GM23338 (cell line): ENCODE data around the gene TNFRSF19. TPM values are rescaled to one million over a fixed set of nuclear protein-coding genes. Genes with fewer than 3 reads are reported as not detected.

Experiments
- ATAC-seq: fragments of 200-7000 bp; cut with Tn5 transposase; 3 replicates; pipeline ENCODE4 v1.9.1; 2020
- DNase-seq: peaks from one replicate; pipeline ENCODE4 v3.0.0-alpha.2; 2015; ENCODE audit warnings: low spot score
- H2AFZ ChIP-seq: fragments of 200-600 bp; sonication (generic); 2 replicates; pipeline ENCODE4 v1.8.0; 2016; ENCODE audit warnings: antibody characterized with exemption, mild to moderate bottlenecking, moderate library complexity
- H3F3A ChIP-seq: fragments of 200-600 bp; sonication (generic); replicated peaks from 2 replicates; pipeline ENCODE4 v1.8.0; 2017; ENCODE audit warnings: antibody characterized with exemption, mixed run types, low read depth
- H3K27ac ChIP-seq: fragments of 200-600 bp; sonication (generic); 2 replicates; pipeline ENCODE4 v1.6.1; 2016; ENCODE audit warnings: low read depth
- H3K27me3 ChIP-seq: fragments of 200-600 bp; sonication (generic); 2 replicates; pipeline ENCODE4 v1.8.0; 2016; ENCODE audit warnings: mild to moderate bottlenecking, mixed run types, moderate library complexity; ENCODE audit not compliant: insufficient read depth
- H3K36me3 ChIP-seq: fragments of 200-600 bp; sonication (generic); 2 replicates; pipeline ENCODE4 v1.8.0; 2016; ENCODE audit warnings: mild to moderate bottlenecking; ENCODE audit not compliant: insufficient read depth
- H3K4me1 ChIP-seq: fragments of 200-600 bp; sonication (generic); 2 replicates; pipeline ENCODE4 v1.8.0; 2016; ENCODE audit warnings: mild to moderate bottlenecking, moderate library complexity; ENCODE audit not compliant: insufficient read depth
- H3K4me2 ChIP-seq: fragments of 200-600 bp; sonication (generic); 2 replicates; pipeline ENCODE4 v1.7.1; 2017; ENCODE audit warnings: mixed run types
- H3K4me3 ChIP-seq: fragments of 200-600 bp; sonication (generic); 2 replicates; pipeline ENCODE4 v1.6.1; 2016; ENCODE audit warnings: mixed run types
- H3K79me2 ChIP-seq: fragments of 200-600 bp; sonication (generic); replicated peaks from 2 replicates; pipeline ENCODE4 v1.8.0; 2017; ENCODE audit warnings: mild to moderate bottlenecking; ENCODE audit not compliant: insufficient read depth
- H3K9me2 ChIP-seq: fragments of 200-600 bp; sonication (generic); 2 replicates; pipeline ENCODE4 v1.8.0; 2017; ENCODE audit not compliant: insufficient read depth
- H4K20me1 ChIP-seq: fragments of 200-600 bp; sonication (generic); replicated peaks from 2 replicates; pipeline ENCODE4 v1.8.0; 2017; ENCODE audit warnings: mild to moderate bottlenecking; ENCODE audit not compliant: insufficient read depth
- H3K27ac Mint-ChIP-seq: 2 replicates; pipeline ENCODE4 v1.8.0; 2020; ENCODE audit warnings: inconsistent platforms, mild to moderate bottlenecking, moderate library complexity, mixed read lengths
- H3K27me3 Mint-ChIP-seq: 3 replicates; pipeline ENCODE4 v1.8.0; 2022; ENCODE audit warnings: low read depth, mild to moderate bottlenecking, moderate library complexity, mixed read lengths, inconsistent platforms; ENCODE audit not compliant: insufficient read depth, poor library complexity
- H3K36me3 Mint-ChIP-seq: 3 replicates; pipeline ENCODE4 v1.8.0; 2021; ENCODE audit warnings: low read depth, mild to moderate bottlenecking, inconsistent platforms, moderate library complexity, mixed read lengths
- H3K4me1 Mint-ChIP-seq: 3 replicates; pipeline ENCODE4 v1.8.0; 2020; ENCODE audit warnings: mild to moderate bottlenecking, inconsistent platforms, mixed read lengths
- H3K4me3 Mint-ChIP-seq: 3 replicates; pipeline ENCODE4 v1.8.0; 2021; ENCODE audit warnings: moderate library complexity, mild to moderate bottlenecking, inconsistent platforms, mixed read lengths
- H3K9me3 Mint-ChIP-seq: 3 replicates; pipeline ENCODE4 v1.8.0; 2020; ENCODE audit warnings: moderate library complexity, mild to moderate bottlenecking, inconsistent platforms, mixed read lengths
- CREB1 ChIP-seq: fragments of 250-450 bp; sonication (Bioruptor Pico); IDR thresholded peaks from 2 replicates; pipeline ENCODE4 v1.5.0; 2020; ENCODE audit warnings: low read depth, mild to moderate bottlenecking, moderate library complexity
- ETS1 ChIP-seq: IDR thresholded peaks from 2 replicates; pipeline ENCODE4 v1.6.1; 2016; ENCODE audit warnings: antibody characterized with exemption
- EZH2 ChIP-seq: fragments of 200-600 bp; sonication (generic); IDR thresholded peaks from one replicate; pipeline ENCODE4 v1.8.0; 2017; ENCODE audit warnings: antibody characterized with exemption, mild to moderate bottlenecking, low read depth; ENCODE audit not compliant: unreplicated experiment
- EZH2phosphoT487 ChIP-seq: fragments of 200-600 bp; sonication (generic); IDR thresholded peaks from one replicate; pipeline ENCODE4 v1.8.1; 2018; ENCODE audit warnings: antibody characterized with exemption; ENCODE audit not compliant: unreplicated experiment
- JUNB ChIP-seq: IDR thresholded peaks from one replicate; pipeline ENCODE4 v1.6.1; 2016; ENCODE audit warnings: antibody characterized with exemption; ENCODE audit not compliant: unreplicated experiment
- NANOG ChIP-seq: IDR thresholded peaks from 2 replicates; pipeline ENCODE4 v1.6.1; 2016; ENCODE audit warnings: antibody characterized with exemption, borderline replicate concordance
- POLR2AphosphoS5 ChIP-seq: IDR thresholded peaks from 2 replicates; pipeline ENCODE4 v1.6.1; 2016; ENCODE audit warnings: antibody characterized with exemption, low read depth
- REST ChIP-seq: IDR thresholded peaks from one replicate; pipeline ENCODE4 v1.6.1; 2018; ENCODE audit warnings: antibody characterized with exemption; ENCODE audit not compliant: unreplicated experiment
- STAT1 ChIP-seq: IDR thresholded peaks from one replicate; pipeline ENCODE4 v1.6.1; 2016; ENCODE audit warnings: antibody characterized with exemption; ENCODE audit not compliant: unreplicated experiment
- ZNF114 ChIP-seq: fragments of 250-450 bp; sonication (Bioruptor Pico); IDR thresholded peaks from 2 replicates; pipeline ENCODE4 v1.5.0; 2020; ENCODE audit warnings: mild to moderate bottlenecking, moderate library complexity
- ZNF331 ChIP-seq: fragments of 250-450 bp; sonication (Bioruptor Pico); IDR thresholded peaks from 2 replicates; pipeline ENCODE4 v1.5.0; 2020; ENCODE audit warnings: low read depth, mild to moderate bottlenecking, moderate library complexity
- polyA plus RNA-seq: library from polyadenylated mRNA; unstranded; fragments of >200 nt; fragmentation: Nextera tagmentation; extraction: Ambion mirVana; gene quantifications from 2 replicates; pipeline ENCODE4 v1.2.1, GENCODE V29; 2016
- total RNA-seq: library from RNA; depleted of rRNA; stranded (reverse); fragments of >200 nt; shearing (Covaris generic); gene quantifications from 2 replicates; pipeline ENCODE4 v1.2.3, GENCODE V29; 2014
- TF ChIP-seq, protein P1 (sequence below): fragments of 250-450 bp; sonication (Bioruptor Pico); IDR thresholded peaks from 2 replicates; pipeline ENCODE4 v1.5.0; 2020; ENCODE audit warnings: mild to moderate bottlenecking, moderate library complexity
- TF ChIP-seq, protein P2 (sequence below), 2 experiments: fragments of 200-600 bp in 1 of 2; sonication (generic) in 1 of 2; conservative IDR thresholded peaks; 2 replicates each; pipeline versions ENCODE4 v1.5.1 to v1.6.1; 2016 to 2017; ENCODE audit warnings: antibody characterized with exemption in 2 of 2, low read depth in 2 of 2, mild to moderate bottlenecking in 2 of 2, moderate library complexity in 1 of 2

The TNFRSF19 gene
- total and polyA plus RNA-seq, 2 experiments from 2014 or later: 0.21 to 0.35 TPM

GRCh38 chr13:23718996-23719395, 148.8 kb downstream of the TNFRSF19 start:
- TF ChIP-seq ZNF114 (CRISPR knock-in tag) (no peak), EZH2phosphoT487 (no peak), EZH2 (no peak), ZNF331 (CRISPR knock-in tag) (no peak), REST (no peak), ETS1 (no peak), POLR2AphosphoS5 (no peak), JUNB (no peak), NANOG (no peak), STAT1 (no peak), CREB1 (CRISPR knock-in tag) (no peak)
- TF ChIP-seq, protein P1, sequence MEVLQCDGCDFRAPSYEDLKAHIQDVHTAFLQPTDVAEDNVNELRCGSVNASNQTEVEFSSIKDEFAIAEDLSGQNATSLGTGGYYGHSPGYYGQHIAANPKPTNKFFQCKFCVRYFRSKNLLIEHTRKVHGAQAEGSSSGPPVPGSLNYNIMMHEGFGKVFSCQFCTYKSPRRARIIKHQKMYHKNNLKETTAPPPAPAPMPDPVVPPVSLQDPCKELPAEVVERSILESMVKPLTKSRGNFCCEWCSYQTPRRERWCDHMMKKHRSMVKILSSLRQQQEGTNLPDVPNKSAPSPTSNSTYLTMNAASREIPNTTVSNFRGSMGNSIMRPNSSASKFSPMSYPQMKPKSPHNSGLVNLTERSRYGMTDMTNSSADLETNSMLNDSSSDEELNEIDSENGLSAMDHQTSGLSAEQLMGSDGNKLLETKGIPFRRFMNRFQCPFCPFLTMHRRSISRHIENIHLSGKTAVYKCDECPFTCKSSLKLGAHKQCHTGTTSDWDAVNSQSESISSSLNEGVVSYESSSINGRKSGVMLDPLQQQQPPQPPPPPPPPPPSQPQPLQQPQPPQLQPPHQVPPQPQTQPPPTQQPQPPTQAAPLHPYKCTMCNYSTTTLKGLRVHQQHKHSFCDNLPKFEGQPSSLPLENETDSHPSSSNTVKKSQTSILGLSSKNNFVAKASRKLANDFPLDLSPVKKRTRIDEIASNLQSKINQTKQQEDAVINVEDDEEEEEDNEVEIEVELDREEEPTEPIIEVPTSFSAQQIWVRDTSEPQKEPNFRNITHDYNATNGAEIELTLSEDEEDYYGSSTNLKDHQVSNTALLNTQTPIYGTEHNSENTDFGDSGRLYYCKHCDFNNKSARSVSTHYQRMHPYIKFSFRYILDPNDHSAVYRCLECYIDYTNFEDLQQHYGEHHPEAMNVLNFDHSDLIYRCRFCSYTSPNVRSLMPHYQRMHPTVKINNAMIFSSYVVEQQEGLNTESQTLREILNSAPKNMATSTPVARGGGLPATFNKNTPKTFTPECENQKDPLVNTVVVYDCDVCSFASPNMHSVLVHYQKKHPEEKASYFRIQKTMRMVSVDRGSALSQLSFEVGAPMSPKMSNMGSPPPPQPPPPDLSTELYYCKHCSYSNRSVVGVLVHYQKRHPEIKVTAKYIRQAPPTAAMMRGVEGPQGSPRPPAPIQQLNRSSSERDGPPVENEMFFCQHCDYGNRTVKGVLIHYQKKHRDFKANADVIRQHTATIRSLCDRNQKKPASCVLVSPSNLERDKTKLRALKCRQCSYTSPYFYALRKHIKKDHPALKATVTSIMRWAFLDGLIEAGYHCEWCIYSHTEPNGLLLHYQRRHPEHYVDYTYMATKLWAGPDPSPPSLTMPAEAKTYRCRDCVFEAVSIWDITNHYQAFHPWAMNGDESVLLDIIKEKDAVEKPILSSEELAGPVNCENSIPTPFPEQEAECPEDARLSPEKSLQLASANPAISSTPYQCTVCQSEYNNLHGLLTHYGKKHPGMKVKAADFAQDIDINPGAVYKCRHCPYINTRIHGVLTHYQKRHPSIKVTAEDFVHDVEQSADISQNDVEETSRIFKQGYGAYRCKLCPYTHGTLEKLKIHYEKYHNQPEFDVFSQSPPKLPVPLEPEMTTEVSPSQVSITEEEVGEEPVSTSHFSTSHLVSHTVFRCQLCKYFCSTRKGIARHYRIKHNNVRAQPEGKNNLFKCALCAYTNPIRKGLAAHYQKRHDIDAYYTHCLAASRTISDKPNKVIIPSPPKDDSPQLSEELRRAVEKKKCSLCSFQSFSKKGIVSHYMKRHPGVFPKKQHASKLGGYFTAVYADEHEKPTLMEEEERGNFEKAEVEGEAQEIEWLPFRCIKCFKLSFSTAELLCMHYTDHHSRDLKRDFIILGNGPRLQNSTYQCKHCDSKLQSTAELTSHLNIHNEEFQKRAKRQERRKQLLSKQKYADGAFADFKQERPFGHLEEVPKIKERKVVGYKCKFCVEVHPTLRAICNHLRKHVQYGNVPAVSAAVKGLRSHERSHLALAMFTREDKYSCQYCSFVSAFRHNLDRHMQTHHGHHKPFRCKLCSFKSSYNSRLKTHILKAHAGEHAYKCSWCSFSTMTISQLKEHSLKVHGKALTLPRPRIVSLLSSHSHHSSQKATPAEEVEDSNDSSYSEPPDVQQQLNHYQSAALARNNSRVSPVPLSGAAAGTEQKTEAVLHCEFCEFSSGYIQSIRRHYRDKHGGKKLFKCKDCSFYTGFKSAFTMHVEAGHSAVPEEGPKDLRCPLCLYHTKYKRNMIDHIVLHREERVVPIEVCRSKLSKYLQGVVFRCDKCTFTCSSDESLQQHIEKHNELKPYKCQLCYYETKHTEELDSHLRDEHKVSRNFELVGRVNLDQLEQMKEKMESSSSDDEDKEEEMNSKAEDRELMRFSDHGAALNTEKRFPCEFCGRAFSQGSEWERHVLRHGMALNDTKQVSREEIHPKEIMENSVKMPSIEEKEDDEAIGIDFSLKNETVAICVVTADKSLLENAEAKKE: no peak
- TF ChIP-seq, protein P2, sequence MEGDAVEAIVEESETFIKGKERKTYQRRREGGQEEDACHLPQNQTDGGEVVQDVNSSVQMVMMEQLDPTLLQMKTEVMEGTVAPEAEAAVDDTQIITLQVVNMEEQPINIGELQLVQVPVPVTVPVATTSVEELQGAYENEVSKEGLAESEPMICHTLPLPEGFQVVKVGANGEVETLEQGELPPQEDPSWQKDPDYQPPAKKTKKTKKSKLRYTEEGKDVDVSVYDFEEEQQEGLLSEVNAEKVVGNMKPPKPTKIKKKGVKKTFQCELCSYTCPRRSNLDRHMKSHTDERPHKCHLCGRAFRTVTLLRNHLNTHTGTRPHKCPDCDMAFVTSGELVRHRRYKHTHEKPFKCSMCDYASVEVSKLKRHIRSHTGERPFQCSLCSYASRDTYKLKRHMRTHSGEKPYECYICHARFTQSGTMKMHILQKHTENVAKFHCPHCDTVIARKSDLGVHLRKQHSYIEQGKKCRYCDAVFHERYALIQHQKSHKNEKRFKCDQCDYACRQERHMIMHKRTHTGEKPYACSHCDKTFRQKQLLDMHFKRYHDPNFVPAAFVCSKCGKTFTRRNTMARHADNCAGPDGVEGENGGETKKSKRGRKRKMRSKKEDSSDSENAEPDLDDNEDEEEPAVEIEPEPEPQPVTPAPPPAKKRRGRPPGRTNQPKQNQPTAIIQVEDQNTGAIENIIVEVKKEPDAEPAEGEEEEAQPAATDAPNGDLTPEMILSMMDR (conservative IDR thresholded peaks at IDR 0.05; ENCODE audit: low read depth in 2 of 2): no peak
- Histone ChIP-seq H3K4me3 (no peak overlapping the region), H3K27me3 (no peaks in the 10 kb centered on the region), H3K9me2 (no peaks in the 10 kb centered on the region), H3K27ac (no peak overlapping the region), H4K20me1 (no peaks in the 10 kb centered on the region), H3K4me2 (no peak overlapping the region), H3K79me2 (no peaks in the 10 kb centered on the region), H3F3A (no peaks in the 10 kb centered on the region), H2AFZ (no peak overlapping the region), H3K4me1 (no peaks in the 10 kb centered on the region), H3K36me3 (no peaks in the 10 kb centered on the region)
- Mint-ChIP-seq H3K9me3 (peaks cover 12% of the 10 kb centered on the region), H3K27me3 (peaks cover 4% of the 10 kb centered on the region), H3K27ac (no peak overlapping the region), H3K4me3 (no peak overlapping the region), H3K36me3 (peaks cover 6% of the 10 kb centered on the region), H3K4me1 (peaks cover 5% of the 10 kb centered on the region)
- ATAC-seq (no peak), DNase-seq (no peak)
